Body of pancreas (tissue), 4 donors: Measurements from ENCODE around the gene BUD31.

Experiments used
- POLR2A ChIP-seq, 3 donors: fragments of 450-650 bp; IDR thresholded peaks; one replicate each; pipeline ENCODE4 v1.6.1; 2016; ENCODE audit warnings: antibody characterized with exemption in 3 of 3, mild to moderate bottlenecking in 2 of 3
- TF ChIP-seq, protein P1 (sequence below), 7 experiments: fragments of 450-650 bp in 4 of 7; fragments of 200-600 bp in 3 of 7; sonication (generic) in 3 of 7; IDR thresholded peaks; one replicate each; pipeline ENCODE4 v1.5.1; 2016 to 2019; ENCODE audit warnings: antibody characterized with exemption in 7 of 7

DNA sequence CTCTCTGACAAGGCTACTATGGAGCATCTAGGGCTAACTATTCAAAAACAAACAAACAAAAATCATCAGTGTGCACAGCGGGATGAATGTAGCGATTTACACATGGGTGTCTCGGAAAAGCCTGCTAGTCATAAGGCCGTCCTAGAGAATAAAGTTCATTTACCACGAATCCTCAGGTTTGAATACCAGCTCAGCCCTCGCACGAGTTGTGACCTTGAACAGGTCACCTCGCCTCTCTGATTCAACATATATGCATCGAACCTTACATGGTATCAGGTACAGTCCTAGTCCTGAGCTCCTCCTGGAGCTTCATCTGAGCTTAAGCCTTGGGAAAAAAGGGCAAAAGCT is 56.6 kb downstream of the BUD31 start:
- TF ChIP-seq, protein P1, sequence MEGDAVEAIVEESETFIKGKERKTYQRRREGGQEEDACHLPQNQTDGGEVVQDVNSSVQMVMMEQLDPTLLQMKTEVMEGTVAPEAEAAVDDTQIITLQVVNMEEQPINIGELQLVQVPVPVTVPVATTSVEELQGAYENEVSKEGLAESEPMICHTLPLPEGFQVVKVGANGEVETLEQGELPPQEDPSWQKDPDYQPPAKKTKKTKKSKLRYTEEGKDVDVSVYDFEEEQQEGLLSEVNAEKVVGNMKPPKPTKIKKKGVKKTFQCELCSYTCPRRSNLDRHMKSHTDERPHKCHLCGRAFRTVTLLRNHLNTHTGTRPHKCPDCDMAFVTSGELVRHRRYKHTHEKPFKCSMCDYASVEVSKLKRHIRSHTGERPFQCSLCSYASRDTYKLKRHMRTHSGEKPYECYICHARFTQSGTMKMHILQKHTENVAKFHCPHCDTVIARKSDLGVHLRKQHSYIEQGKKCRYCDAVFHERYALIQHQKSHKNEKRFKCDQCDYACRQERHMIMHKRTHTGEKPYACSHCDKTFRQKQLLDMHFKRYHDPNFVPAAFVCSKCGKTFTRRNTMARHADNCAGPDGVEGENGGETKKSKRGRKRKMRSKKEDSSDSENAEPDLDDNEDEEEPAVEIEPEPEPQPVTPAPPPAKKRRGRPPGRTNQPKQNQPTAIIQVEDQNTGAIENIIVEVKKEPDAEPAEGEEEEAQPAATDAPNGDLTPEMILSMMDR (IDR thresholded peaks at IDR 0.05) = no peak
- no peak for TF ChIP-seq POLR2A (IDR thresholded peaks at IDR 0.05)
